Measurements from ENCODE around the gene EHD4.

Gene EHD4

GRCh38 chr15:41950489-41950888, 21.9 kb downstream of the EHD4 start:
- DNase-seq (ENCODE audit: low read depth): no peak
- H3K4me3 ChIP-seq (replicated peaks; ENCODE audit: low read depth, low read length): no peak overlapping the region
- TF ChIP-seq CTCF (IDR thresholded peaks at IDR 0.05; ENCODE audit: low read length, missing control alignments): no peak

- no peak overlapping the region for H3K4me3 ChIP-seq (replicated peaks; ENCODE audit: low read depth, low read length)
- no peak for TF ChIP-seq CTCF (IDR thresholded peaks at IDR 0.05; ENCODE audit: low read length, missing control alignments)
- DNase-seq (ENCODE audit: low read depth): no peak
These were observed 22.3 kb downstream of the EHD4 start for GRCh38 chr15:41950127-41950483.

- no peak overlapping the region for H3K4me3 ChIP-seq (replicated peaks; ENCODE audit: low read depth, low read length)
- DNase-seq (ENCODE audit: low read depth): no peak
- TF ChIP-seq CTCF (IDR thresholded peaks at IDR 0.05; ENCODE audit: low read length, missing control alignments): no peak
These were observed 22.8 kb downstream of the EHD4 start for GRCh38 chr15:41949401-41950126.

- DNase-seq (ENCODE audit: low read depth): no peak
- no peak overlapping the region for H3K4me3 ChIP-seq (replicated peaks; ENCODE audit: low read depth, low read length)
- TF ChIP-seq CTCF (IDR thresholded peaks at IDR 0.05; ENCODE audit: low read length, missing control alignments): no peak
These were observed 23.9 kb downstream of the EHD4 start for GRCh38 chr15:41948490-41948889.

GRCh38 chr15:41946970-41947369, 25.4 kb downstream of the EHD4 start:
- no peak for TF ChIP-seq CTCF (IDR thresholded peaks at IDR 0.05; ENCODE audit: low read length, missing control alignments)
- no peak for DNase-seq (ENCODE audit: low read depth)
- no peak overlapping the region for H3K4me3 ChIP-seq (replicated peaks; ENCODE audit: low read depth, low read length)

- H3K4me3 ChIP-seq (replicated peaks; ENCODE audit: low read depth, low read length): no peak overlapping the region
- TF ChIP-seq CTCF (IDR thresholded peaks at IDR 0.05; ENCODE audit: low read length, missing control alignments): no peak
- no peak for DNase-seq (ENCODE audit: low read depth)
These were observed 26.6 kb downstream of the EHD4 start for GRCh38 chr15:41945731-41946130.

GRCh38 chr15:41945221-41945620, 27.1 kb downstream of the EHD4 start:
- no peak for TF ChIP-seq CTCF (IDR thresholded peaks at IDR 0.05; ENCODE audit: low read length, missing control alignments)
- no peak overlapping the region for H3K4me3 ChIP-seq (replicated peaks; ENCODE audit: low read depth, low read length)
- no peak for DNase-seq (ENCODE audit: low read depth)

All from fibroblast of pulmonary artery (primary cell).